Left lung (tissue), 10 donors: ENCODE results near the gene COL5A1. TPM values are rescaled to one million over a fixed set of nuclear protein-coding genes. Genes with fewer than 3 reads are reported as not detected.
A peak's percentile ranks its signal among the peaks of the same experiment; 100 is the strongest.

Experiments
- ATAC-seq: fragments of 200-7000 bp; cut with Tn5 transposase; one replicate; pipeline ENCODE4 v1.9.1; 2020; ENCODE audit warnings: moderate library complexity
- DNase-seq, 4 donors: peaks; one replicate each; pipeline ENCODE4 v3.0.0-alpha.2; 2013 to 2020
- H3K27ac ChIP-seq, 2 donors: fragments of 200-600 bp; sonication (generic) in 1 of 2; one replicate each; pipeline versions ENCODE4 v1.5.0 to v1.8.0; 2020 to 2021
- H3K27me3 ChIP-seq, 2 donors: fragments of 200-600 bp; sonication (generic) in 1 of 2; one replicate each; pipeline versions ENCODE4 v1.5.0 to v1.8.0; 2020 to 2021
- H3K36me3 ChIP-seq, 2 donors: fragments of 200-600 bp; sonication (generic) in 1 of 2; one replicate each; pipeline versions ENCODE4 v1.5.0 to v1.8.0; 2020 to 2021
- H3K4me1 ChIP-seq, 2 donors: fragments of 200-600 bp; one replicate each; pipeline ENCODE4 v1.8.0; 2021
- H3K4me3 ChIP-seq, 2 donors: fragments of 200-600 bp; sonication (generic) in 1 of 2; one replicate each; pipeline versions ENCODE4 v1.5.0 to v1.8.0; 2020 to 2021; ENCODE audit warnings: mild to moderate bottlenecking in 1 of 2
- H3K9me3 ChIP-seq, 2 donors: fragments of 200-600 bp; sonication (generic) in 1 of 2; one replicate each; pipeline versions ENCODE4 v1.5.0 to v1.8.0; 2020 to 2021
- CTCF ChIP-seq, 2 donors: fragments of 200-600 bp; sonication (generic) in 1 of 2; IDR thresholded peaks; one replicate each; pipeline versions ENCODE4 v1.5.0 to v1.8.0; 2021; ENCODE audit warnings: antibody characterized with exemption in 2 of 2
- intact Hi-C, 2 donors: fragments of 100-400 bp; cut with DNase I; formaldehyde crosslinking; loops; one replicate each; pipeline versions ENCODE4 v1.11.2 to v1.14.2; 2022
- polyA plus RNA-seq, 6 donors: library from polyadenylated mRNA; unstranded; fragments of 120-200 nt; gene quantifications; one replicate each; pipeline ENCODE4 v1.2.1, GENCODE V29; 2013; ENCODE audit not compliant: insufficient read length in 6 of 6
- total RNA-seq, 2 donors: library from RNA; stranded (reverse); fragmentation: NEBNext Ultra II Directional; extraction: Animal tissue kit (Norgen Biotek cat#: 25700); gene quantifications; one replicate each; pipeline ENCODE4 v1.2.1, GENCODE V29; 2021
- donor health status: DM: no; HTN: yes; CAD: no.
- donor health status: DM: no; HTN: no; CAD: no.

The COL5A1 gene
- total and polyA plus RNA-seq, 8 donors, result 168 to 357 (median 213) TPM

GRCh38 chr9:134631881-134632280 is 9.7 kb upstream of the COL5A1 start:
- ATAC-seq (no peak), DNase-seq (peak in 2 of 4 donors; percentile 19 to 50)
- no peaks in the 10 kb centered on the region for H3K9me3 ChIP-seq
- intact Hi-C loops, result no loop called here
- no peaks in the 10 kb centered on the region for H3K4me1 ChIP-seq
- no peaks in the 10 kb centered on the region for H3K27me3 ChIP-seq
- H3K4me3 ChIP-seq, result no peak overlapping the region
- no peak for TF ChIP-seq CTCF (IDR thresholded peaks at IDR 0.05)
- no peak overlapping the region for H3K27ac ChIP-seq
- H3K36me3 ChIP-seq, result no peaks in the 10 kb centered on the region

GRCh38 chr9:134632329-134632728 is 9.3 kb upstream of the COL5A1 start:
- no peak for TF ChIP-seq CTCF (IDR thresholded peaks at IDR 0.05)
- intact Hi-C loops, result no loop called here
- Histone ChIP-seq H3K9me3 (no peaks in the 10 kb centered on the region), H3K4me1 (no peaks in the 10 kb centered on the region), H3K4me3 (no peak overlapping the region), H3K27ac (no peak overlapping the region), H3K27me3 (no peaks in the 10 kb centered on the region), H3K36me3 (no peaks in the 10 kb centered on the region)
- no peak for ATAC-seq
- DNase-seq, result peak in 1 of 4 donors; percentile 16

- Histone ChIP-seq H3K4me3 (no peak overlapping the region), H3K27me3 (peaks cover 0 to 5% of the 10 kb centered on the region in 2 donors), H3K27ac (no peak overlapping the region), H3K36me3 (no peaks in the 10 kb centered on the region), H3K4me1 (no peaks in the 10 kb centered on the region), H3K9me3 (no peaks in the 10 kb centered on the region)
- no peak for TF ChIP-seq CTCF (IDR thresholded peaks at IDR 0.05)
- intact Hi-C loops, result no loop called here
- peak in 2 of 4 donors; percentile 25 to 71 for DNase-seq
- no peak for ATAC-seq
Measured at GRCh38 chr9:134633362-134634142, 8.1 kb upstream of the COL5A1 start.

GRCh38 chr9:134634176-134634575 is 7.4 kb upstream of the COL5A1 start:
- Histone ChIP-seq H3K4me3 (no peak overlapping the region), H3K9me3 (no peaks in the 10 kb centered on the region), H3K27ac (no peak overlapping the region), H3K4me1 (no peaks in the 10 kb centered on the region), H3K36me3 (no peaks in the 10 kb centered on the region), H3K27me3 (peaks cover 0 to 9% of the 10 kb centered on the region in 2 donors)
- peak in 2 of 4 donors; percentile 14 to 63 for DNase-seq
- intact Hi-C loops, result no loop called here
- no peak for TF ChIP-seq CTCF (IDR thresholded peaks at IDR 0.05)
- ATAC-seq, result no peak

- DNase-seq (peak in 1 of 4 donors; percentile 7), ATAC-seq (no peak)
- TF ChIP-seq CTCF (IDR thresholded peaks at IDR 0.05), result no peak
- H3K27me3 ChIP-seq, result peaks cover 0 to 9% of the 10 kb centered on the region in 2 donors
- H3K36me3 ChIP-seq, result no peaks in the 10 kb centered on the region
- H3K4me3 ChIP-seq, result no peak overlapping the region
- no peaks in the 10 kb centered on the region for H3K9me3 ChIP-seq
- H3K27ac ChIP-seq, result no peak overlapping the region
- H3K4me1 ChIP-seq, result no peaks in the 10 kb centered on the region
- intact Hi-C loops, result no loop called here
Measured at GRCh38 chr9:134634667-134635230, 6.9 kb upstream of the COL5A1 start.
